Measurements from ENCODE around the gene FGG.
"Not testable (repeated sequence)": the region's sequence is repeated elsewhere in the genome, so short reads cannot be mapped to it uniquely, and the experiment has no call there.

FGG gene

GRCh38 chr4:154610582-154610981, 1.9 kb downstream of the FGG start:
- DNase-seq = no peak

- DNase-seq = no peak
These were observed 2.9 kb downstream of the FGG start for GRCh38 chr4:154609532-154609931.

GRCh38 chr4:154608361-154609252, 3.8 kb downstream of the FGG start:
- DNase-seq = no peak

GRCh38 chr4:154606728-154607723, 5.4 kb downstream of the FGG start:
- DNase-seq = no peak

GRCh38 chr4:154604696-154605200, 7.7 kb downstream of the FGG start:
- DNase-seq = no peak

GRCh38 chr4:154603033-154603943, 9.2 kb downstream of the FGG start:
- no peak for DNase-seq

- no peak for DNase-seq
These were observed 9.9 kb downstream of the FGG start for GRCh38 chr4:154602404-154603020.

GRCh38 chr4:154597798-154598774, 14.4 kb downstream of the FGG start:
- no peak for DNase-seq

- DNase-seq = not testable (repeated sequence)
These were observed 15.2 kb downstream of the FGG start for GRCh38 chr4:154597281-154597680.

- no peak for DNase-seq
These were observed 16.6 kb downstream of the FGG start for GRCh38 chr4:154595807-154596206.

- not testable (repeated sequence) for DNase-seq
These were observed 18.1 kb downstream of the FGG start for GRCh38 chr4:154594343-154594742.

- no peak for DNase-seq
These were observed 18.6 kb downstream of the FGG start for GRCh38 chr4:154593868-154594267.

GRCh38 chr4:154591890-154592289, 20.6 kb downstream of the FGG start:
- DNase-seq = no peak

- DNase-seq = no peak
These were observed 22.0 kb downstream of the FGG start, which contains the start of gene FGA for GRCh38 chr4:154590329-154591006. FGA (minus strand) TSS chr4:154590742; CDS start chr4:154590687, 55 bp downstream.

- no peak for DNase-seq
These were observed 22.9 kb downstream of the FGG start for GRCh38 chr4:154589296-154590197.

- DNase-seq = no peak
These were observed 24.3 kb downstream of the FGG start for GRCh38 chr4:154588198-154588597.

GRCh38 chr4:154586296-154587033, 26.0 kb downstream of the FGG start:
- no peak for DNase-seq
